GM12872 (cell line): ENCODE data around the gene RAB26.

Source experiments
- CTCF ChIP-seq: IDR thresholded peaks from 3 replicates; pipeline ENCODE4 v1.5.1; 2011; ENCODE audit warnings: low read depth, mild to moderate bottlenecking, low read length, moderate library complexity; ENCODE audit not compliant: insufficient read depth

RAB26 gene

GRCh38 chr16:2150418-2151187 is 2.2 kb downstream of the RAB26 start:
- no peak for TF ChIP-seq CTCF

GRCh38 chr16:2151188-2152091 is 3.0 kb downstream of the RAB26 start:
- TF ChIP-seq CTCF = no peak

- 0 out of 3 replicates have a peak, but pooled peaks have one; percentile 15 for TF ChIP-seq CTCF
Measured at GRCh38 chr16:2152695-2153506, 4.5 kb downstream of the RAB26 start.

- no peak for TF ChIP-seq CTCF
Measured at GRCh38 chr16:2154533-2155090, 6.2 kb downstream of the RAB26 start.

GRCh38 chr16:2155091-2155950 is 6.9 kb downstream of the RAB26 start, which contains the start of gene TRAF7:
Gene TRAF7 (plus strand): TSS chr16:2155782. CDS start chr16:2163921, 8,139 bp downstream.
- TF ChIP-seq CTCF = no peak

GRCh38 chr16:2155977-2156848 is 7.8 kb downstream of the RAB26 start:
- TF ChIP-seq CTCF = no peak
